Thyroid gland (tissue), 4 donors: ENCODE measurements around the gene SHCBP1L.
"Not testable (repeated sequence)": the region's sequence is repeated elsewhere in the genome, so short reads cannot be mapped to it uniquely, and the experiment has no call there.

Experiments used
- CTCF ChIP-seq, 6 experiments: fragments of 200-600 bp in 3 of 6; fragments of 450-650 bp in 3 of 6; sonication (generic) in 3 of 6; IDR thresholded peaks; one replicate each; pipeline ENCODE4 v1.5.1; 2016 to 2019; ENCODE audit warnings: antibody characterized with exemption in 6 of 6, mild to moderate bottlenecking in 2 of 6, inconsistent platforms in 1 of 6, moderate library complexity in 1 of 6
- POLR2A ChIP-seq, 2 donors: fragments of 450-650 bp; IDR thresholded peaks; one replicate each; pipeline ENCODE4 v1.6.1; 2017; ENCODE audit warnings: antibody characterized with exemption in 2 of 2, mild to moderate bottlenecking in 2 of 2, moderate library complexity in 1 of 2

- not testable (repeated sequence) for TF ChIP-seq CTCF, POLR2A (IDR thresholded peaks at IDR 0.05)
Measured at GRCh38 chr1:182943336-182943735, 9.6 kb downstream of the SHCBP1L start.
